NCI-H1417 treated with DMSO at 0.1 percent for 48 hours (cell line): Measurements from ENCODE around the gene ACAP2.
"Not testable (repeated sequence)": the region's sequence is repeated elsewhere in the genome, so short reads cannot be mapped to it uniquely, and the experiment has no call there.

ENCODE experiments used
- DNase-seq: peaks from one replicate; lab custom pipeline; 2025; lab: John Stamatoyannopoulos, UW

The ACAP2 gene

GRCh38 chr3:195388380-195388779 is 54.4 kb downstream of the ACAP2 start:
- no peak for DNase-seq

GRCh38 chr3:195386739-195387138 is 56.1 kb downstream of the ACAP2 start:
- no peak for DNase-seq

DNA sequence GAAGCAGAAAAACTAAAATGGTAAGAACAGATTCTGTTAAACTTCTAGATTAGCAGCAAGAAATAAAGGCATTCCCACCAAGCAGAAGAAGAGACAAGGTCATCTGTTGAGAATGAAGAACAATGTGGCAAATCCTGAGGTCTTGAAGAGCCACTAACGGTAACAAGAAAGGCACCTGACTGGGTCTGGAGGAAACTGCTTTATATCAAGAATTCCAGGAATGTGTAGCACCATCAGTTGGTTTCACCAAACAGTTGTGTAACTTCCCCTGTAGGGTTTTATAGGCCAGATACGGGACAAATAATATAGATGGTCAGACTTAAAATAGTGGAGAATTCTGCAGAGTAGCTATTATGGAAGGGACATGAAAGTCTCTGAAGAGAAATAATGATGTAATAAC is 57.3 kb downstream of the ACAP2 start:
- no peak for DNase-seq

- no peak for DNase-seq
Measured at GRCh38 chr3:195384952-195385351, 57.9 kb downstream of the ACAP2 start.

GRCh38 chr3:195372220-195372619 is 70.6 kb downstream of the ACAP2 start:
- no peak for DNase-seq

GRCh38 chr3:195366200-195366925 is 76.5 kb downstream of the ACAP2 start:
- no peak for DNase-seq

GRCh38 chr3:195365371-195365770 is 77.4 kb downstream of the ACAP2 start:
- DNase-seq = no peak

DNA sequence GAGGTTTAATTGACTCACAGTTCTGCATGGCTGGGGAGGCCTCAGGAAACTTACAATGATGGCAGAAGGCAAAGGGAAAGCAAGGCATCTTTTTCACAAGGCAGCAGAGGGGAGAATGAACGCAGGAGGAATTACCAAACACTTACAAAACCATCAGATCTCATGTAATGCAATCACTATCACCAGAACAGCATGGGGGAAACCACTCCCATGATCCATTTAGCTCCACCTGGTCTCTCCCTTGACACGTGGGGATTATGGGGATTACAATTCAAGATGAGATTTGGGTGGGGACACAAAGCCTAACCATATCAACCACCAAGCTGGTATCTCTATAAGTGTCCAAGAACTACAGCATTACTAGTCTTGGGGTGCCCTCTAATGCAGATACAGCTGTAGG is 85.0 kb downstream of the ACAP2 start:
- DNase-seq = not testable (repeated sequence)

GRCh38 chr3:195356151-195357086 is 86.4 kb downstream of the ACAP2 start:
- no peak for DNase-seq

- DNase-seq = not testable (repeated sequence)
Measured at GRCh38 chr3:195354009-195354408, 88.8 kb downstream of the ACAP2 start.

DNA sequence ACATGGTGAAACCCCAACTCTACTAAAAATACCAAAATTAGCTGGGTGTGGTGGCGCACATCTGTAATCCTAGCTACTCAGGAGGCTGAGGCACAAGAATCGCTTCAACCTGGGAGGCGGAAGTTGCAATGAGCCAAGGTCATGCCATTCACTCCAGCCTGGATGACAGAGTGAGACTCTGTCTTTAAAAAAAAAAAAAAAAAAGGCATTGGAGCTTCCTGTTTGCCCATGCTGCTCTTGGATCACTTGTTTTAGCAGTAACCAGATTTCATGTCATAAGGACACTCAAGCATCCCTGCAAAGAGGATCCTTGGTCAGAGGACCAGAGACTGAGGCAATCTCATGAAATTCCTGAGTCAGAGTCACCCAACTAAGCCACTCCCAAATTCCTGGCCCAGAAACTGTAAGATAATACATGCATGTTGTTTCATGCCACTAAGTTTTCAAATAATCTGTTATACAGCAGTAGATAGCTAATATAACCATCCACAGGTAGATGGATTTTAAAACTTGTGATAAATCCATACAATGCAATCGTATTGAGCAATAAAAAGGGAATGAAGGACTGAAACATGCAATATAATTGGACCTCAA is 89.8 kb downstream of the ACAP2 start:
- no peak for DNase-seq

DNA sequence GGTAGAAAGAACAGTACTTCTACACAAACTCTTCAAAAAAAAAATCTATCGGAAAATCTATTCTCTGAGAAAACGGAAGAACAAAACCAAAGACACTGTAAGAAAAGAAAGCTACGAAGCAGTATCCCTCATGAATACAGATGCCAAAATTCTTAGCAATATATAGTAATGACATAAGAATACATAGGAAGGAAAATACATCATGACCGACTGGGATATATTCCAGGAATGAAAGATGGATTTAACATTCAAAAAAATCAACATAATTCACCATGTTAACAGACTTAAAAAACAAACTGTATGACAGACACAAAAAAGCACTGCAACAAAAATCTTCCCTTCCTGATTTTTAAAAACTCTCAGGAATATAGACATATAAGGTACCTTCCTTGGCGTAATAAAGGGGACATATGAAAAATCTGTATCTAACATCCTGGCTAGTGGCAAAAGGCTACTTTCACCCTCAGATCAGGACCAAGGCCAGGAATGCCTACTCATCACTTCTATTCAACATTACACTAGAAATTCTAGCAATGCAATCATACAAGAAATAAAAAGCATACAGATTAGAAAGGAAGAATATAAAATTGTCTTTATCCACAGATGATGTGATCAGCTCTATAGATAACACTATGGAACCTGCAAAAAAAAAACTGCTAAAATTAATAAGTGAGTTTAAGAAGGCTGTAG is 94.2 kb downstream of the ACAP2 start:
- DNase-seq = no peak

- no peak for DNase-seq
Measured at GRCh38 chr3:195337747-195338146, 105.1 kb downstream of the ACAP2 start.

GRCh38 chr3:195334967-195335366 is 107.9 kb downstream of the ACAP2 start:
- no peak for DNase-seq

GRCh38 chr3:195319060-195319459 is 123.8 kb downstream of the ACAP2 start:
- no peak for DNase-seq

DNA sequence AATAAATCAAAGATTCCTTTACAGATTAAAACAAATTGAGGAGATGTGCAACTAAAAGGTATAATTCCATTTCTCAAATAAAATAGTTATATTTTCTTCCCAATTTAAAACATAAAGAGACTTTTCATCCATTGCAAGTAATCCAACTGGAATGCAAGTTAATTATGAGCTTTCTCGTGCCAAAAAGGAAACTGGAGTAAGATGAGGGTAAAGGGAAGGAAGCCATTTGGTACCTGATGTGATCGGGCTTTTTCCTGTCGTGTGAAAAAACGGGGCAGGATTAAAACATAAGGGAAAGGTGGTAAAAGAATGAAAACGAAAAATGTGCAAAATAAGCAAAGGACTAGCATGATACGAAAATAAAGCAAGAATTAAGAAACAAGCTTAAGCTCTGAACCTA is 130.1 kb downstream of the ACAP2 start:
- no peak for DNase-seq

DNA sequence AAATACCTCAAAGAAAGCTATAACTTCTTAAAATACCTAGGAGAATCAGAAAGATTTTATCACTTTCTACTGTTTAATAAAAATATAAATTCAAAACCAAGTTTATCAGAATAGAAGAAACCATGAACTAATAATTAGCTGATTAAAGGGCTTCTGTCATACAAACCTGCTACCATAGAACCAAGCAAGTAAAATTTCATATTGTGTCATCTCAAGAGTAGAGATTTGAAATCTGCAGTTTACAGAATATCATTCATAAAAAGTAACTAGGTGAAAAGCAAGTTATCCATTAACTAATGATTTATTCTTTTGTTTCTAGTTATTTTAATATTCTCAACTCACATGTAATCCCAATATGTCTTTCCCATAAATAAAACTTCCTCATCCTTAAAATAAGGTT is 135.1 kb downstream of the ACAP2 start:
- no peak for DNase-seq

- no peak for DNase-seq
Measured at GRCh38 chr3:195306369-195306768, 136.5 kb downstream of the ACAP2 start.

GRCh38 chr3:195302431-195302830 is 140.4 kb downstream of the ACAP2 start:
- DNase-seq = no peak

- DNase-seq = no peak
Measured at GRCh38 chr3:195297446-195297845, 145.4 kb downstream of the ACAP2 start.

DNA sequence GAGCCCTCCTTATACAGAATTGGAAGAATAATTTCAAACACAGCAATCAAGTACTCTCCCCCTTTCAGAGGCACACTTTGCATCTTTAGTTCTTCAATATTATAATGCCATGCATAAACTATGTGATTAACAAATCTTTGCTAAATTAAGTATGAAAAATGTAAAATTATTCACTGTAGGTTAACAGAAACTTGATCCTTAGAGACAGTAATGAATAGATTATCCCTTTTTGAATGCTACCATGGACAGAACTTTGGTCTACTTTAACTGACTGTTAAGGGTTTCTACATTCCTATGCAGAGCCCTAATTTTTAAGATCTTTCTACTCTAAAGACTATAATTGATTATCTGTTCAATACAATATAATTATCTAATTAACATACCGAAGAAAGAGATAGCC is 146.2 kb downstream of the ACAP2 start:
- DNase-seq = no peak

GRCh38 chr3:195291121-195291520 is 151.7 kb downstream of the ACAP2 start:
- no peak for DNase-seq
